Stimulated activated naive CD8-positive, alpha-beta T cell treated with anti-CD3 and anti-CD28 coated beads, Interleukin-15, Interleukin-2, amounts not matched to agents 100 ng/mL and 50 ng/mL, for 24 hours (primary cell): ENCODE results near the gene ZNF407.

Experiments
- H3K27ac Mint-ChIP-seq: one replicate; pipeline ENCODE4 v1.8.0; 2021; ENCODE audit warnings: mild to moderate bottlenecking, mixed read lengths
- H3K27me3 Mint-ChIP-seq: one replicate; pipeline ENCODE4 v1.8.0; 2021; ENCODE audit warnings: mixed read lengths
- H3K36me3 Mint-ChIP-seq: one replicate; pipeline ENCODE4 v1.8.0; 2021; ENCODE audit warnings: low read depth, mixed read lengths
- H3K4me1 Mint-ChIP-seq: one replicate; pipeline ENCODE4 v1.8.0; 2021; ENCODE audit warnings: low read depth, mixed read lengths
- H3K4me3 Mint-ChIP-seq: one replicate; pipeline ENCODE4 v1.8.0; 2021; ENCODE audit warnings: mild to moderate bottlenecking, mixed read lengths
- H3K9me3 Mint-ChIP-seq: one replicate; pipeline ENCODE4 v1.8.0; 2021; ENCODE audit warnings: mixed read lengths

Gene ZNF407

GRCh38 chr18:74905247-74905646 is 307.6 kb downstream of the ZNF407 start:
- H3K36me3 Mint-ChIP-seq: peaks cover 6% of the 10 kb centered on the region
- no peaks in the 10 kb centered on the region for H3K4me1 Mint-ChIP-seq
- no peak overlapping the region for H3K27ac Mint-ChIP-seq
- no peaks in the 10 kb centered on the region for H3K9me3 Mint-ChIP-seq
- H3K4me3 Mint-ChIP-seq: no peak overlapping the region
- H3K27me3 Mint-ChIP-seq: no peaks in the 10 kb centered on the region

DNA sequence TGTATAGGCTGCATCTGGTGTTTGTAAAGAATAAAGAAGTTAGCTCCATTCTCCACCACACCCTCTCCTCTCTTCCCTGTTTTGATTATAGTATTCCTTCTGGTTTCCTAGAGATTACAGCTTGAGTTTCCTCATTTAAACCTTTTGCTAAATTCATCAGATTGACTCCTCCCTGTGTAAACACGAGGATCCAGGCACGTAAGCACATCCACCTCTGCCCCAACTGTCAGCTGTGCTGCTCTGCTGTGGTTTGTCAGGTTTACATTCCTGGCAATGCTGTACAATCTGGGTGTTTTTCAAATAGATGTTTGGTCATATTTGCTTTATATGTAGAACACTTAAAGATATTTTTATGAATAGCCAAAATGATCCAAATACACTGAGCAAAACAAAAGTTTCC is 308.5 kb downstream of the ZNF407 start:
- Mint-ChIP-seq H3K27ac (no peak overlapping the region), H3K4me3 (no peak overlapping the region)

DNA sequence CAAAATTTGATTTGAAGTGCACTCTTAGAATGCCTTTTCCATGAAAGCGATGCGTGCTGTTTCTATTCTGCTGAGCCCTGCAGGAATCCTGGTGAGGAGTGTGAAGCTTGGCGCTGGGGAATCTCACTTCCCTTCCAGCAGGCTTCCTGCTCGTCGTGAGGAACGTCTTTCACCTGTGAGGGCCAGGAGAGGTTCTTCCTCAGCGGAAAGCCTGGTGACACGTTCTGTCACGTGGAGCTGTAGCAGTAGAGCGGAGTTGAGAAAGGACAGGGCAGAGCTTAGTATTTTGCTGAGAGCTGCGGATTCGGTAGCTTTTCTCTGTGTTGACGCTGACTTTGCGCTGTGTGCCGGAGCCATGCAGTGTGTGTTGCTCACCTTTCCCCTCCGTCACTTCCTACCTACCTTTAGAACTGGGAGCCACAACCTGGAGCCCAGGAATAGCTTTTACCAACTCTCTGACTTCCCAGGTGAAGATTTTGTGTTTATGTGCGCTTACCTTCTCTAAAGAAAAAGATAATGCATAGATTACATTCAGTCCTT is 316.5 kb downstream of the ZNF407 start:
- Mint-ChIP-seq H3K9me3 (no peaks in the 10 kb centered on the region), H3K27ac (no peak overlapping the region), H3K36me3 (peaks cover 5% of the 10 kb centered on the region), H3K27me3 (no peaks in the 10 kb centered on the region), H3K4me3 (no peak overlapping the region), H3K4me1 (no peaks in the 10 kb centered on the region)

More for the DNA sequence above, 308.5 kb downstream of the ZNF407 start:
- Mint-ChIP-seq H3K9me3 (no peaks in the 10 kb centered on the region), H3K4me1 (no peaks in the 10 kb centered on the region), H3K27me3 (no peaks in the 10 kb centered on the region), H3K36me3 (peaks cover under 1% of the 10 kb centered on the region)

- no peak overlapping the region for H3K4me3 Mint-ChIP-seq
- H3K27ac Mint-ChIP-seq: no peak overlapping the region
- H3K27me3 Mint-ChIP-seq: no peaks in the 10 kb centered on the region
- no peaks in the 10 kb centered on the region for H3K9me3 Mint-ChIP-seq
- H3K4me1 Mint-ChIP-seq: no peaks in the 10 kb centered on the region
- H3K36me3 Mint-ChIP-seq: peaks cover 5% of the 10 kb centered on the region
Observed at GRCh38 chr18:74914648-74915047, 317.0 kb downstream of the ZNF407 start.

GRCh38 chr18:74916773-74917393 is 319.2 kb downstream of the ZNF407 start:
- Mint-ChIP-seq H3K27me3 (no peaks in the 10 kb centered on the region), H3K9me3 (no peaks in the 10 kb centered on the region), H3K27ac (no peak overlapping the region), H3K4me3 (no peak overlapping the region), H3K4me1 (no peaks in the 10 kb centered on the region), H3K36me3 (peaks cover 21% of the 10 kb centered on the region)

DNA sequence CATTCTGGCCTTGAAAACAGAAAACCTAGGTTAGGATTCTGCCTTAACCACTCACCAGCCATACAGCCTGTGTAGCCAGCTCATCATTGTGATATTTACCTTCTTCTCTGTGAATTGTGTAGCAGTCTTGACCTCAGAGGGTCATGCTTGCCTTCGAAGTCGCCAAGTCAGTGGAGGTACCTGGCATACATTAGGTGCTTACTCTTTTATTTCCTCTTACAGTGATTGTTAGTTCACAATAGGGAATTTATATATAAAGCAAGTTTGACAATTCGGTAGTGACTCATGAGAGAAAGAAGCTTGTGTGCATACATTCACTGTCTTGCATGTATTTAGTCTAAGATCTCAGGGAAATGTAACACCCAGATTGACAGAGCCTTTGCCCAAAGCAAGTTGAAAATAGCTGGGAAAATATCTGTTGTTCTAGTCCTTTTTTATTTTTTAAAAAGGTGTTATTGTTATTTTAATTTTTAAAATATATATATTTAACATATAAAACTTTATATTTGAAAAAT is 320.7 kb downstream of the ZNF407 start:
- H3K36me3 Mint-ChIP-seq: peaks cover 21% of the 10 kb centered on the region
- no peaks in the 10 kb centered on the region for H3K27me3 Mint-ChIP-seq
- no peak overlapping the region for H3K27ac Mint-ChIP-seq
- no peak overlapping the region for H3K4me3 Mint-ChIP-seq
- H3K9me3 Mint-ChIP-seq: no peaks in the 10 kb centered on the region
- no peaks in the 10 kb centered on the region for H3K4me1 Mint-ChIP-seq

GRCh38 chr18:74921057-74921820 is 323.6 kb downstream of the ZNF407 start:
- no peak overlapping the region for H3K4me3 Mint-ChIP-seq
- no peaks in the 10 kb centered on the region for H3K4me1 Mint-ChIP-seq
- no peaks in the 10 kb centered on the region for H3K27me3 Mint-ChIP-seq
- H3K36me3 Mint-ChIP-seq: peaks cover 24% of the 10 kb centered on the region
- no peaks in the 10 kb centered on the region for H3K9me3 Mint-ChIP-seq
- H3K27ac Mint-ChIP-seq: no peak overlapping the region

DNA sequence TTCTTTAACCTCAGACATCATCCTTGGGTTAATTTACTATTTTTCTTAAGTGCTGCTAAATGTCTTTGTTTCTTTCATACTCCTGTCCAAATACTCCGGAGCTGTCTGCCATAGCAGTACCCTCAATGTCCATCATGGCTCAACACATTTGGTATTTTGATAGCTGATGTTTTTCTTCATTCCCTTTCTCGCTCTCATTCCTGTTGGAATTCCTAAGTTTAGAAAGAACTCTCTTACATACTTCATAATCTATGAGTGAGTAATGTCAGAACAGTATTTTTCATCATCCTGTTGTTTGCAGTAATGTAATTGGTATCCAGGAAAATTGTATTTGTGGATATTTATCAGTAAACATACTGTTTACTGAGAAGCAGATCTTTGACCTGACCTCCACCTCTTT is 328.4 kb downstream of the ZNF407 start:
- Mint-ChIP-seq H3K9me3 (no peaks in the 10 kb centered on the region), H3K27me3 (no peaks in the 10 kb centered on the region), H3K4me3 (no peak overlapping the region), H3K4me1 (no peaks in the 10 kb centered on the region), H3K36me3 (peaks cover 14% of the 10 kb centered on the region), H3K27ac (no peak overlapping the region)

DNA sequence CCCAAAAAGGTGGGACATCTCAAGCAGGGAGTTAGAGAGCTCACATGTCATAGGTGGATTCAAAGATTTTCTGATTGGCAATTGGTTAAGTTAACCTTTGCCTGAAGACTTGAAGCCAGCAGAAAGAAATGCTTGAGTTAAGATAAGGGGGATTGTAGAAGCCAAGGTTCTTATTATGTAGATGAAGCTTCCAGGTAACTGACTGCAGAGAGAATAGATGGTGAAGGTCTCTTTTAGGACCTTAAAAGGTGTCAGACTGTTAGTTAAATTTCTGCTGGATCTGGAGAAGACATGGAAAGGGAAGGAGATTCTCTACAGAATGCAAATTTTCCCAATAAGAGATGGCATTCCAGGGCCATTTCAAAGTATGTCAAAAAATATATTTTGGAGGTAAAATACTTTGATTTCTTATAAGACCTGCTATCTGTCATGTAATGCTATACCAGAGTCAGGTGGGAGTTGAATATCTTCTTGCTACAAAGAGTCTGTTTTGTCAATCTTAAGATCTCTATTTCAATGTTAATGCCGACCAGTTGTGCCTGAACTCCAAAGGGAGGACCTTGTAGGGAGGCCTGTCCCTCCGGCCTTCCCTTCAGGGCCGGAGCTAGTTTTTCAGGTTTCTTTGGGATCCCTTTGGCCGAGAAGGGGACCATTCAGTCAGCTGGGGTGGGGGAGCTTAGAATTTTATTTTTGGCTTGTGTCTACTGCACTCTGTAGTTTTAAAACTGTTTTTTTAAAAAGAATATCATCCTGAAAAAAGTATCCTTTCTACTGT is 330.7 kb downstream of the ZNF407 start:
- Mint-ChIP-seq H3K36me3 (peaks cover 13% of the 10 kb centered on the region), H3K27ac (no peak overlapping the region), H3K4me3 (no peak overlapping the region), H3K4me1 (no peaks in the 10 kb centered on the region), H3K9me3 (no peaks in the 10 kb centered on the region), H3K27me3 (no peaks in the 10 kb centered on the region)

DNA sequence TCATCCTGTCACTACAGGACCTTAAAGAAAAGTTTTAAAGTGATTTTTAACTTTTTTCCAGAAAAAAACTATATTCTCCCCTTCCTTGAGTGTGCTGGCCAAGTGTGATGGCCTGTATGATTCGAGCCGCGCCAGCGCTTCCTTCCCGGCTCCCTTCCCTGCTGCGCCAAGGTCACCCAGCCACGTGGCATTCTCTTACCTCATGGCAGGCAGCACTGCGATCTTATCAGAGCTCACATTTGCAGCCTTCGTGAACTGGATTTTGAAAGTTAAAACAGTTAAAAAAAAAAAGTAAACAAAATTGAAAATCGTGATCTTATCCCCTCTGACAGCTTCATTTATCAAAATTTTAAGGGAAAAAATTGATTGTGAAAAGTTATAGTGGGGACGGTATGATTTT is 331.4 kb downstream of the ZNF407 start:
- no peaks in the 10 kb centered on the region for H3K27me3 Mint-ChIP-seq
- H3K9me3 Mint-ChIP-seq: no peaks in the 10 kb centered on the region

DNA sequence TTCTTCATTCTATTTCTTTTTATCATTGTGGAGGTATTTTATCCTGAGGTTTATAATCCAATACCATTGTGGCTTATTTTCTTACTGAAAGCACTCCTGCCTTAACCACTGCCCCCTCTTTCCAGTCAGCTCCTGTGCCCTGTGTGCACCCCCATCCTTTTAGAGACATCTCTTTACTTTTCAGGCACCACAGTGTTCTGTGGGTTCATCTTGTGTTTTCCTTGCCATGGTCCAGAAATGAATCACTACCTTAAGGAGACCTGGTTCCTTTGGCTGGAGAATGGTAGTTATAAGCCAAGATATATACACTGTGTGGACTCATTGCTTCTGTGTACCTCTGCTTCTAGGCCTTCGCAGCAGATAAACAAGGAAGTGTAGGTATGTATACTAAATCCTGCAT is 332.9 kb downstream of the ZNF407 start:
- H3K4me1 Mint-ChIP-seq: no peaks in the 10 kb centered on the region
- no peaks in the 10 kb centered on the region for H3K27me3 Mint-ChIP-seq
- peaks cover 10% of the 10 kb centered on the region for H3K36me3 Mint-ChIP-seq
- no peaks in the 10 kb centered on the region for H3K9me3 Mint-ChIP-seq
- no peak overlapping the region for H3K27ac Mint-ChIP-seq
- no peak overlapping the region for H3K4me3 Mint-ChIP-seq

More for the DNA sequence above, 331.4 kb downstream of the ZNF407 start:
- Mint-ChIP-seq H3K4me3 (no peak overlapping the region), H3K27ac (no peak overlapping the region), H3K4me1 (no peaks in the 10 kb centered on the region), H3K36me3 (peaks cover 13% of the 10 kb centered on the region)

DNA sequence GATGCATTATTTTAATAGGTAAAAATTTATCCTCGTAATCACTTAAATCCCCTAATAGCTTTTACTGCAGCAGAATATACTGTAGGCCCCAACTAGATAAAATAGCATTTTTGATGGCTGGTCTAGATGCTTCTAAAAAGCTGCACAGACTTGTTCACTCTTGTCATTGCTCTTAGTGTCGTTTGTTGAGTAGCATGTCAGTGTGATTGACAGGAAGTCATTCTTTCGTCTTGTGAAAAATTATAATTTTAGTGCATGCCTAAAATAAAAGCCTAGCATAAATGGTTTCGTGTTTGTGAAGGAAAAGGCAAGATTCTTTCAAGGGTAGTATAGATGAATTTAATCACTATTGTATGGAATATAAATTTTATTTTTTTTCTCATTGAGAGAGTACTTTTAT is 336.3 kb downstream of the ZNF407 start:
- Mint-ChIP-seq H3K9me3 (no peaks in the 10 kb centered on the region), H3K4me1 (no peaks in the 10 kb centered on the region), H3K4me3 (no peak overlapping the region), H3K27ac (no peak overlapping the region), H3K36me3 (peaks cover 11% of the 10 kb centered on the region), H3K27me3 (no peaks in the 10 kb centered on the region)

DNA sequence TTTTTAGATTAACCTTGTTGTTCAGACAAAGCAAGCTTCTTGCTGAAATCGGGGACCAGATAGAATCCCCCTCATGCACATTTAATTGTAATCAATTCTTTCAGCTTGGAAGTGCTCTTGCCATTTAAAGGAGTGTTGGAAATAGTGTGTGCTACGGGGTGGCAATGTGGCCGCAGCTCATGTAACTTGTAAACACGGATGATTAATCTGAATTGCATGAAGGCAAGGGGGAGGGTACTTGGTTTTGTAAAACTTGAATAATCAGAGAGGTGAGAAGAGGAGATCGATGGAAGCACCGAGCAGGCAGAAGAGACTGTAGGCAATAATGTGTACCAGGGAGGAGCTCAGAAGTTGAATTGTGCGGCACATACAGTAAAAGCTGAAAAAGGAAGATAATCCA is 337.8 kb downstream of the ZNF407 start:
- H3K27me3 Mint-ChIP-seq: no peaks in the 10 kb centered on the region
- H3K9me3 Mint-ChIP-seq: no peaks in the 10 kb centered on the region
- H3K4me3 Mint-ChIP-seq: no peak overlapping the region
- no peak overlapping the region for H3K27ac Mint-ChIP-seq
- peaks cover 11% of the 10 kb centered on the region for H3K36me3 Mint-ChIP-seq
- no peaks in the 10 kb centered on the region for H3K4me1 Mint-ChIP-seq

DNA sequence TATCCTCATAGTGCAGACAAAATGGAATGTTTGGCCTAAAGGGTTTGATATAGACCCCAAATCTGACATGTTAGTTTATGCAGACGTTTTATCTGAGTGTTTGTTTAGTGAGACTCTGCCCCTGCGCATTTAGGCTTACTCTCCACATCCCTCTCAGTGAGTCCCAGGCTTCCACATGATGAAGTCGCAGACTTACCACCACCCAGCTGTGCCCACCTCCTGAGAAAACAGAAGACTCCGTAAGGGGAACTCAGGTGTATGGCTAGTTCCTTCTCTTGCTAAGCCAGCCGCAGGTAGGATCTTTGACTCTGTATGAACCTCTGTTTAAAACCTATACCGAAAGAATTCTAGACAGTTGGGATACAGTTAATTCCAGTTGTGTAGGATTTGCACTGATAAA is 338.7 kb downstream of the ZNF407 start:
- Mint-ChIP-seq H3K4me3 (no peak overlapping the region), H3K9me3 (no peaks in the 10 kb centered on the region), H3K36me3 (peaks cover 11% of the 10 kb centered on the region), H3K27ac (no peak overlapping the region), H3K4me1 (no peaks in the 10 kb centered on the region), H3K27me3 (no peaks in the 10 kb centered on the region)

- H3K36me3 Mint-ChIP-seq: peaks cover 11% of the 10 kb centered on the region
- H3K4me1 Mint-ChIP-seq: peaks cover 7% of the 10 kb centered on the region
- H3K4me3 Mint-ChIP-seq: no peak overlapping the region
- H3K27ac Mint-ChIP-seq: no peak overlapping the region
- no peaks in the 10 kb centered on the region for H3K9me3 Mint-ChIP-seq
- no peaks in the 10 kb centered on the region for H3K27me3 Mint-ChIP-seq
Observed at GRCh38 chr18:74937291-74937690, 339.6 kb downstream of the ZNF407 start.
